Activated naive CD8-positive, alpha-beta T cell treated with anti-CD3 and anti-CD28 coated beads, Interleukin-2, amount 10 ng/mL, durations not matched to agents 7 days and 5 days (primary cell): ENCODE data around the gene PHACTR2. TPM values are rescaled to one million over a fixed set of nuclear protein-coding genes. Genes with fewer than 3 reads are reported as not detected.

Source experiments
- ATAC-seq: fragments of 150-1000 bp; cut with Tn5 transposase; one replicate; pipeline ENCODE4 v1.10.0; 2021; ENCODE audit warnings: low read depth, moderate library complexity
- POLR2A ChIA-PET: fragments of 350-600 bp; sonication (Branson Sonifier 250); formaldehyde crosslinking; loops from one replicate; lab custom pipeline; 2021; ENCODE audit warnings: antibody characterized with exemption; lab: Charles Lee
- DNase-seq: peaks from one replicate; pipeline ENCODE4 v3.0.0; 2021
- H3K27ac Mint-ChIP-seq: one replicate; pipeline ENCODE4 v1.8.0; 2022; ENCODE audit warnings: mild to moderate bottlenecking, mixed read lengths
- H3K27me3 Mint-ChIP-seq: one replicate; pipeline ENCODE4 v1.8.0; 2022; ENCODE audit warnings: mild to moderate bottlenecking, moderate library complexity, mixed read lengths
- H3K36me3 Mint-ChIP-seq: one replicate; pipeline ENCODE4 v1.8.0; 2021; ENCODE audit warnings: mild to moderate bottlenecking, mixed read lengths
- H3K4me1 Mint-ChIP-seq: one replicate; pipeline ENCODE4 v1.8.0; 2021; ENCODE audit warnings: mixed read lengths
- H3K4me3 Mint-ChIP-seq: one replicate; pipeline ENCODE4 v1.8.0; 2022; ENCODE audit warnings: mild to moderate bottlenecking, moderate library complexity, mixed read lengths
- H3K9me3 Mint-ChIP-seq: one replicate; pipeline ENCODE4 v1.8.0; 2021; ENCODE audit warnings: mixed read lengths
- total RNA-seq, 2 experiments: library from RNA; stranded (reverse); gene quantifications; one replicate each; pipeline ENCODE4 v1.2.3, GENCODE V29; 2021

The PHACTR2 gene
- total RNA-seq, 2 experiments from 2014 or later: 29.7 to 30.5 TPM

DNA sequence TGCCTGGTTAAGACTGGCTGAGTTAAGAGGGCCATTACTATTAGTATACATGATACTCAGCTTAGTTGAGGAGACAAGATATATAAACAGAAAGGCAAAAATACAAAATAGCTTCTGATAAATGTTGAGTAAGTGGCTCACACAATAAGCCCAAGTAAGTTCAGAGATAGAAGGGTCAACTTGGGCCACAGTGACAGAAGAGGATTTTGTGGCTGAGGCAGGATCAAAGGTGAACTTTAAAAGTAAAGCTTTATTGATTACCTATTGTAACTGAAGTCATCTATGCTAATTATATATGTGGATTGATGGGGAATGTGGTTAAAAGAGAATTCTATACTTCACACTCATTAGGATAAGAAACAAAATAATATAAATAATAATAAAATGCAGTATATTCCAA lies 80.8 kb downstream of the PHACTR2 start:
- Mint-ChIP-seq H3K9me3 (peaks cover 1% of the 10 kb centered on the region), H3K36me3 (peaks cover 15% of the 10 kb centered on the region), H3K4me1 (peaks cover 5% of the 10 kb centered on the region), H3K27me3 (no peaks in the 10 kb centered on the region), H3K4me3 (no peak overlapping the region), H3K27ac (no peak overlapping the region)
- ATAC-seq: no peak
- DNase-seq: no peak
- POLR2A ChIA-PET: no interaction called here

DNA sequence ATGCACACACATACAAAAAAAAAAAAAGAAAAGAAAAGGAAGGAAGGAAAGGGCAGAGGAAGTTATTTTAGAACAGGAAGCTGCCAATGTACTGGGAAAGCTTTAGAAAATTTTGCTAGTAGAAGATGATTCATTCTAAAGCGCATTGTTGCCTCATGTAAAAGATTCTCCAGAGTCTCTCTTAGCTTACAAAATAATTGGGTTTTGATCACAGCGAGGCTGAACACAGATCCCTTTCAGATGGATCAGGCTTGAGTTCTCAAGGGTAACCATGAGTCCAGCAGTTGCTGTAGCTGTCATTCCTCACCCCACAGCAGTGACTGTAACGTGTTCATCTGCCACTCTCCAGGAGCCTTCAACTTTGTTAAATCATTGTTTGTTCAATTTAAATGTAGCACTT lies 81.9 kb downstream of the PHACTR2 start:
- Mint-ChIP-seq H3K4me3 (no peak overlapping the region), H3K27ac (no peak overlapping the region), H3K4me1 (peaks cover 4% of the 10 kb centered on the region), H3K36me3 (peaks cover 15% of the 10 kb centered on the region), H3K27me3 (no peaks in the 10 kb centered on the region), H3K9me3 (peaks cover 1% of the 10 kb centered on the region)
- DNase-seq: no peak
- POLR2A ChIA-PET: no interaction called here
- ATAC-seq: no peak

DNA sequence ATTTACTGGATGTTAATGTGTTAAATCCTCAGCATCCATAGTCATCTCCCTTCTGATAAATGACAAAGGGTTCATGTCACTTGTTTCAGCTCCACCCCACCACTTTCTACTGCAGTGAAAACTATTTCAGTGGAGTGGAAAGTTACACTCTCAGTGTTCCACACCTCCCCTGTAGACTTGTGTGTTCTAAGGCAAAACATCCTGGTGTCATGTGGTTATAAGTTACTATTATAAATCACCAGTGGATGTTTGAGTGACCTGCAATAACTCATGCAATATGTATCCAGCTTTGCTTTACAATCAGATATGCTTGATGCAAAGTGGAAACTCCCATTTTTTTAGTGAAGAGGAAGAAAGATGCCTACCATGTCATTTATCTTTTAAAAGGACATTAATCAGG lies 83.3 kb downstream of the PHACTR2 start:
- peaks cover 1% of the 10 kb centered on the region for H3K9me3 Mint-ChIP-seq
- DNase-seq: no peak
- H3K36me3 Mint-ChIP-seq: peaks cover 11% of the 10 kb centered on the region
- H3K4me3 Mint-ChIP-seq: no peak overlapping the region
- POLR2A ChIA-PET: no interaction called here
- no peak overlapping the region for H3K27ac Mint-ChIP-seq
- no peaks in the 10 kb centered on the region for H3K27me3 Mint-ChIP-seq
- ATAC-seq: no peak
- H3K4me1 Mint-ChIP-seq: peaks cover 3% of the 10 kb centered on the region

DNA sequence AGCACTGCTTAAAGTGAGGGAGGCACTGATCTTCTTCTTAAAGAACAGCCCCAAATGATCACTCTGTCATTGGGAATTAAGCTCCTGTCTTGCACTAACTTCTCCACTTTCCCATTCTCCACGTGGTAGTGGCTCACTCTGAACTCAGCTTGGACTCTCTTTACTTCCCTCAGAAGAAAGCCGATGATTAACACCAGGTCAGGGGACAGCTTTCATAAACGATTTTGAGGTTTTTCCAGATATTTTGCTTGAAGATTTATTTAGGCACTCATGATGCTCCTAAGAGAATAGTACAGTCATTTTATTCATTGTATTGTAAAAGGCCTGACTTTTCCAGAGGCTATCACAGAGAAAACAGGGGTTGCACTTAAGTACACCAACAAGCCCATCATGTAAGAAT lies 84.4 kb downstream of the PHACTR2 start:
- Mint-ChIP-seq H3K9me3 (peaks cover 1% of the 10 kb centered on the region), H3K36me3 (peaks cover 14% of the 10 kb centered on the region), H3K4me3 (no peak overlapping the region), H3K27ac (no peak overlapping the region), H3K27me3 (no peaks in the 10 kb centered on the region), H3K4me1 (peaks cover 3% of the 10 kb centered on the region)
- POLR2A ChIA-PET: no interaction called here
- DNase-seq (no peak), ATAC-seq (no peak)

DNA sequence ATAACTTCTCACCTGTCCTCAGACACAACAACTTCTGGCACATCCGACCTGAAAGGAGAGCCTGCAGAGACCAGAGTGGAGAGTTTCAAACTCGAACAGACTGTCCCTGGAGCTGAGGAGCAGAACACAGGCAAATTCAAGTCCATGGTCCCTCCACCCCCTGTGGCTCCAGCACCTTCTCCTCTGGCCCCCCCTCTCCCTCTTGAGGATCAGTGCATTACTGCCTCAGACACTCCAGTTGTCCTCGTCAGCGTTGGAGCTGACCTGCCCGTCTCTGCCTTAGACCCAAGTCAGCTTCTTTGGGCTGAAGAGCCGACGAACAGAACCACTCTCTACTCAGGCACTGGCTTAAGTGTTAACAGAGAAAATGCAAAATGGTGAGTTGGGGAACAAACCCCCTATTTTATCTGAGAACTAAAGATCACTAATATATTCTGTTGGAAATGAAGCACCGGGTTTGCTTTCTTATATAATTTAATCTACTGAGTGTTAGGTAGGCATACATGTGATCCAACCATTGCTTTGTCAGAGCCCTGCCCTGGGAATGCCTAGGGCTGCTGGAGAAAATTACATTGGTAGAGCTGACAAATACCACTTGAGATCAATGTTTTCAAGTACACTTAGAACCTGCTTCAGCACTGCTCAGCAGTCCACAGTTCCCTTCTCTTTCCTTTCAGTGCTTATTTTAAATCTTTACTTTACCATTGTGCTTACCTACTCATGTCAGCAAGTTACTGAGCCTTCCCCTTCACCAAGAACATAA lies 87.8 kb downstream of the PHACTR2 start:
- H3K27ac Mint-ChIP-seq: no peak overlapping the region
- no peak overlapping the region for H3K4me3 Mint-ChIP-seq
- no peaks in the 10 kb centered on the region for H3K27me3 Mint-ChIP-seq
- peaks cover 20% of the 10 kb centered on the region for H3K36me3 Mint-ChIP-seq
- DNase-seq (no peak), ATAC-seq (no peak)
- no peaks in the 10 kb centered on the region for H3K4me1 Mint-ChIP-seq
- POLR2A ChIA-PET: no interaction called here
- H3K9me3 Mint-ChIP-seq: no peaks in the 10 kb centered on the region

DNA sequence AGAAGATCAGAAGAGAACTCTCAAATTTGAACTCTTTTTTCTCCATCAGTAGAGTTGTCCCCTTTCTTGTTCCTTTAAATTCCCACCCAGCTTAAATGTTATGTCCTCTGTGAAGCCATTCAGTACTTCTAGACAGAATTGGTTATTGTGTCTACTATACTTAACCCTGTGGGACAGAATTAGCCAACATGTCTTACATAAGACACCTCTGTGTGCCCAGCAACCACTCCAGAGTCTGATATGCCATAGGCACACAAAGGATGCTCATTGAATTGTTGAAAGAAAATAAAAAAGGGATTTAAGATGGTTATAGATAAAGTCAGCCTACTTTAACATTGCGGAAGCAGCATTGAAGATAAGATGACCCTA lies 88.4 kb downstream of the PHACTR2 start:
- no peak overlapping the region for H3K4me3 Mint-ChIP-seq
- H3K4me1 Mint-ChIP-seq: no peaks in the 10 kb centered on the region
- no peak for ATAC-seq
- no peak overlapping the region for H3K27ac Mint-ChIP-seq
- no peaks in the 10 kb centered on the region for H3K27me3 Mint-ChIP-seq
- POLR2A ChIA-PET: no interaction called here
- no peaks in the 10 kb centered on the region for H3K9me3 Mint-ChIP-seq
- no peak for DNase-seq
- H3K36me3 Mint-ChIP-seq: peaks cover 17% of the 10 kb centered on the region

DNA sequence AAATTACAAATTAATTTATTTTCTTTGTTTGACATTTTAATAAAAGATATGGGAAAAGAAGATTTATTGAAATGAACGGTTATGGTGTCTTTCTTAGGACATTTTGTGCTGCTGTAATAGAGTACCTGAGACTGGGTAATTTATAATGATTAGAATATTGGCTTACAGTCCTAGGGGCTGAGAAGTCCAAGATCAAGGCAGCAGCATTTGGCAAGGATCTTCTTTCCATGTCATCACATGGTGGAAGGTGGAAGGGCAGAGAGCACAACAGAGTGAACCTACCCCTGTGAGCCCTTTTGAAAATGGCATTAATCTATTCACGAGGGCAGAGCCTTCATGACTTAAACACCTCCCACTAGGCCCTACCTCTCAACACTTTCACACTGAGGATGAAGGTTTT lies 89.7 kb downstream of the PHACTR2 start:
- DNase-seq (no peak), ATAC-seq (no peak)
- H3K9me3 Mint-ChIP-seq: no peaks in the 10 kb centered on the region
- H3K36me3 Mint-ChIP-seq: peaks cover 17% of the 10 kb centered on the region
- no peak overlapping the region for H3K4me3 Mint-ChIP-seq
- POLR2A ChIA-PET: no interaction called here
- no peaks in the 10 kb centered on the region for H3K4me1 Mint-ChIP-seq
- no peaks in the 10 kb centered on the region for H3K27me3 Mint-ChIP-seq
- H3K27ac Mint-ChIP-seq: no peak overlapping the region

DNA sequence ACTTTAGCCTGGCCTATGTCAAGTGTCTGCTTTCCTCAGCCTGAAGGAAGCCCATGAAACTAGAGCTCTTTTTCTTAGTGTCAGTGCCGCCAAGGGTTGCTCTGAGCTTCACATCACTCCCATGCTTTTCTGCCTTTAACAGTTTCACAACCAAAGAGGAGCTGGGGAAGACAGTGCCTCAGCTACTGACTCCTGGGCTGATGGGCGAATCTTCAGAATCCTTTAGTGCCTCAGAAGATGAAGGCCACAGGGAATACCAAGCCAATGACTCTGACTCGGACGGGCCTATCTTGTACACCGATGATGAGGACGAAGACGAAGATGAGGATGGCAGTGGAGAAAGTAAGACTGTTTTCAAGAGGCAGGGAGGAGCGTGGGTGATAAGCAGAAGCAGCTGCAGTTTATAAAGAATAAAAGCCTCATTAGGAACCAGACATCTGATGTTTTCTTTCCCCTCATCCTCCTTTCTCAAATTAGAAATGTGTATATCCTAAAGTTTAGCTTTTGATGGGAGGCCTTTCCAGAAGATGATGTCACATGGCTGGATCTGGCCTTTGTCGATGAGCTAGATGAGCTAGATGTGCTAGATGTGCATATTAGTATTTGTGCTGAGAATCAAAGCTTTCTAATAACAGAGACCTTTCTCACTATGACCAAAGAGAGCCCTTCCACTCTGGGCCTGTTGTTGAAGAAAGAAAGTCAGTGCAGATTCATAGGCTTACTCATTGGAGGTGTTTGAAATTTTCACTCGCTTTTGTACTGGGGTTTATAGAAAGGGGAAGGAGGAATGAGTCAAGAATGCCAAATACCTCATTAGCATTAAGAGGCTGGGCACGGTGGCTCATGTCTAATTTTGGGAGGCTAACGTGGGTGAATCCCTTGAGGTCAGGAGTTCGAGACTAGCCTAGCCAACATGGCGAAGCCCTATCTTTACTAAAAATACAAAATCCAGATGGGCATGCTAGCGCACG lies 94.6 kb downstream of the PHACTR2 start:
- Mint-ChIP-seq H3K36me3 (peaks cover 20% of the 10 kb centered on the region), H3K4me3 (no peak overlapping the region), H3K4me1 (no peaks in the 10 kb centered on the region)

DNA sequence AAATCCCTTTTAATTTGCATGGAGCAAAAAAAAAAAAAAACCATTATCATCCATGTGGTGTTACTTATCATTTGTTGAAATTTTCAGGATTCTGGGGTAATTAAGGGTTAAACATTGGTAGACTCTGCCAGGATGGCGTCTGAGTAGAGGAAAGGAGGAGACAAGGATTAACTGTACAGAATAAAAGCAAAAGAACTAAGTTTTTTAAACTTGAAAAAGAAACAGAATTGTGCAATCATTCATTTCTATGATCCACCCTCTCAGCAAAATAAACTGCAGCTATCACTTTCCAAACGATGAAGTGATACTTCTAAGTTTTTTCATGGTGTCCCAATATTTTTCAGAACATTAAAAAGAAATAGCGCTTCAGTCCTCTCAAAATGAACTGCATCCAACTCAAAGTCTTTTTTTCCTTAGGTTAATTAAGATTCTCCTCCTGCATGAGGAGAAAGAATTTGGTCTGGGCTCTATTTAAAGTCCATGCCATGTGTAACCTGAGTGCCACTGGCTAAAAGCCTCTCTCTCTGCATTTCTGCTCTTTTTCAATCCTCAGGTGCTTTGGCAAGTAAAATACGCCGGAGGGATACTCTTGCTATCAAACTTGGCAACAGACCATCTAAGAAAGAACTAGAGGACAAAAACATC lies 95.9 kb downstream of the PHACTR2 start:
- no peaks in the 10 kb centered on the region for H3K9me3 Mint-ChIP-seq
- H3K4me3 Mint-ChIP-seq: no peak overlapping the region
- no peak overlapping the region for H3K27ac Mint-ChIP-seq
- POLR2A ChIA-PET: interaction anchor here (0.8 kb wide), 1 partner anchor 549 kb away, joined by 4 read pairs; no protein-coding TSS in a partner anchor
- no peaks in the 10 kb centered on the region for H3K4me1 Mint-ChIP-seq
- no peak for ATAC-seq
- H3K27me3 Mint-ChIP-seq: no peaks in the 10 kb centered on the region
- no peak for DNase-seq
- H3K36me3 Mint-ChIP-seq: peaks cover 18% of the 10 kb centered on the region

More for the DNA sequence above, 94.6 kb downstream of the PHACTR2 start:
- Mint-ChIP-seq H3K9me3 (no peaks in the 10 kb centered on the region), H3K27ac (no peak overlapping the region), H3K27me3 (no peaks in the 10 kb centered on the region)
- POLR2A ChIA-PET: no interaction called here
- ATAC-seq (no peak), DNase-seq (no peak)

DNA sequence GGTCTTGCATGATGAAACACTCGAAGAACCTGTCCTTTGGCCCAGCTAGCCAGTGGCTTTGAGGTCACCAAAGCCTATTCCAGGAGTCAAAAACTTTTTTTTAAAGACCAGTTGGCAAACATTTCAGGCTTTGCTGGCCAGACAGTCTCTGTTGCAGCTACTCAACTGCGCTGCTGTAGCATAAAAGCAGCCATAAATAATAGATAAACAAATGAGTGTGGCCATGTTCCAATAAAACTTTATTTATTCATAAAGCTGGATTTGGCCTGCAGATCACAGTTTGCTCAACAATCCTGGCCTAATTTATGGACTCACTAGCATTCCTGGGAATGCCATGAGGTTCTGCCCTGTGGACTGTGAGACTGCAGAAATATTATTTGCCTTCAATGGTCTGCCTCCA lies 96.6 kb downstream of the PHACTR2 start:
- H3K27ac Mint-ChIP-seq: no peak overlapping the region
- H3K9me3 Mint-ChIP-seq: no peaks in the 10 kb centered on the region
- H3K36me3 Mint-ChIP-seq: peaks cover 18% of the 10 kb centered on the region
- DNase-seq (no peak), ATAC-seq (no peak)
- POLR2A ChIA-PET: interaction anchor here (0.8 kb wide), 1 partner anchor 548 kb away, joined by 4 read pairs; no protein-coding TSS in a partner anchor
- H3K27me3 Mint-ChIP-seq: no peaks in the 10 kb centered on the region
- H3K4me3 Mint-ChIP-seq: no peak overlapping the region
- no peaks in the 10 kb centered on the region for H3K4me1 Mint-ChIP-seq

DNA sequence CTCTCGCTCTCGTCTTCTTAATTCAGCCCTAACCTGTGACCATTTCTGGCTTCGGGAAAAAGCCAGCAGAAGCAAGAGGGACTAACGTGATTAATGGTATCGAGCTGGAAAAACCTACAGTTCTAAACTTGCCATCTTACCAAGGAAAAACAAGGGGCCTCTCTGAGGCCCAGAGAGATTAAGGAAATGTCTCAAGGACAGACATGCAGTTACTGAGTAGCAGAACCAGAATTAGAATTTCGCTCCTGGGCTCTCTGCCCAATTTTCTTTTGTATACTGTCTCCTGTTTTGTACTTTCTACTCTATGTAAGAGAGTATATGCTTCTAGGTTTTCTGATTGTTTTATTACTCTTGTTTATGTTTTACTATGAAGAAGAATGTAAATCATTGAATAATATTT lies 97.6 kb downstream of the PHACTR2 start:
- ATAC-seq: no peak
- no peak for DNase-seq
- Mint-ChIP-seq H3K27me3 (no peaks in the 10 kb centered on the region), H3K9me3 (no peaks in the 10 kb centered on the region), H3K4me1 (no peaks in the 10 kb centered on the region), H3K36me3 (peaks cover 16% of the 10 kb centered on the region), H3K4me3 (no peak overlapping the region), H3K27ac (no peak overlapping the region)
- POLR2A ChIA-PET: no interaction called here

DNA sequence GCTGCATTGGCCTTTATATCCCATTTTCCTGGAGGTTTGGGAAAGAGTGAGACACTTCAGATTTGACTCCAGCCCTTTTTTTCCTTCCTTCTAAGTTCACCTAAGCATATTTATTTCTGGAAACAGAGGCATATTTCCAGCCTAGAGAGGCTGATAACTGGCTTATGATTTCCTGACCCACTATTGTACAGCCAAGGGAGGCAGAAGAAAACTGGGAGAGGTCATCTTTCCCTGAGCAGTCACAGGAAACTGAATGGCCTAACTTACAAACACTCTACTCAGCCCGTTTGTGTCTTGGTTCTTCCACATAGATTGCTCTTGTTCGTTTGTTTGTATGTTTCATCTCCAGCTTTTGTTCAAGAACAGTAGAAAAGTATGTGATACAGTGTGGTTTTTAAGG lies 101.2 kb downstream of the PHACTR2 start:
- DNase-seq (no peak), ATAC-seq (no peak)
- H3K36me3 Mint-ChIP-seq: peaks cover 22% of the 10 kb centered on the region
- no peak overlapping the region for H3K27ac Mint-ChIP-seq
- H3K4me3 Mint-ChIP-seq: no peak overlapping the region
- no peaks in the 10 kb centered on the region for H3K27me3 Mint-ChIP-seq
- no peaks in the 10 kb centered on the region for H3K9me3 Mint-ChIP-seq
- no peaks in the 10 kb centered on the region for H3K4me1 Mint-ChIP-seq
- POLR2A ChIA-PET: no interaction called here

DNA sequence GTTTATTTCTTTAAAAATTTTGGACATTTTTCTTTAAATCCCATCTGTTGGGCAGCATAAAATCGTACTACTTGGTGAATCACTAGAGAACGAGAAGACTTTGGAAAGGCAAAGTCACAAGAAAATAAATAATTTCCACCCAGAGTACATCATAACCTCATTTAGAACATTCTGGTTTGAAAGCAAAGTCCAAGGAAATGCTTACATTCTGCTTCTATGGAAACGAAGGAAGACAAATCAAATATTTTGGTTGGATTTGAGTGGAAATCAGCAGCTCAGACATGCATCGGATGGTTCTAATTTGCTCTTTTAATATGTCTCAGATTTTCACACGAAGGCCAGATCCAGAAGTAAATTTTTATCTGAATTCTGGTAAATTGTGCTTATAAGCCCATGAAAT lies 104.7 kb downstream of the PHACTR2 start:
- Mint-ChIP-seq H3K27ac (no peak overlapping the region), H3K4me1 (no peaks in the 10 kb centered on the region), H3K9me3 (peaks cover 7% of the 10 kb centered on the region)

More for the DNA sequence above, 104.7 kb downstream of the PHACTR2 start:
- Mint-ChIP-seq H3K4me3 (no peak overlapping the region), H3K36me3 (peaks cover 42% of the 10 kb centered on the region), H3K27me3 (no peaks in the 10 kb centered on the region)
- no peak for DNase-seq
- ATAC-seq: no peak
- POLR2A ChIA-PET: no interaction called here
